HCT116 (cell line): ENCODE results near the gene PPP1CC. TPM values are rescaled to one million over a fixed set of nuclear protein-coding genes. Genes with fewer than 3 reads are reported as not detected.

ENCODE experiments used
- ATAC-seq: fragments of 200-7000 bp; cut with Tn5 transposase; 2 replicates; pipeline ENCODE4 v1.9.1; 2020; ENCODE audit warnings: mild to moderate bottlenecking, moderate library complexity
- BruUV-seq: library from RNA; stranded (reverse); fragments of 400-500 nt; replicated peaks from 2 replicates; lab custom pipeline; 2021; lab: Mats Ljungman, UMichigan
- CTCF ChIA-PET: fragments of 300-600 bp; sonication (Branson Sonifier 250); formaldehyde crosslinking; loops from one replicate; lab custom pipeline; 2021; ENCODE audit warnings: antibody characterized with exemption; lab: Charles Lee
- POLR2A ChIA-PET: fragments of 300-600, 350-600 bp; sonication (Branson Sonifier 250); formaldehyde crosslinking; loops from one replicate; lab custom pipeline; 2021; ENCODE audit warnings: antibody characterized with exemption; lab: Charles Lee
- RAD21 ChIA-PET, 2 experiments: fragments of 300-600 bp; sonication (Branson Sonifier 250); formaldehyde crosslinking; loops; one replicate each; lab custom pipeline; 2023; ENCODE audit warnings: low total read pairs in 2 of 2; ENCODE audit not compliant: uncharacterized antibody in 2 of 2, unreplicated experiment in 2 of 2, low non-redundant PET in 1 of 2; lab: Charles Lee
- DNase-seq: peaks from one replicate; pipeline ENCODE4 v3.0.0-alpha.2; 2010; ENCODE audit warnings: low read depth, low spot score
- H2AFZ ChIP-seq: fragments of 200-600 bp; shearing (Covaris generic), sonication (generic); 2 replicates; pipeline ENCODE4 v1.6.1; 2017; ENCODE audit warnings: low read depth, mixed run types, mixed read lengths, antibody characterized with exemption, low read length; ENCODE audit not compliant: poor library complexity, severe bottlenecking
- H3K27ac ChIP-seq: 2 replicates; pipeline ENCODE4 v1.5.1; 2012; ENCODE audit warnings: low read depth, low read length
- H3K27me3 ChIP-seq: fragments of 200-600 bp; sonication (generic); 2 replicates; pipeline ENCODE4 v1.6.1; 2016; ENCODE audit warnings: mixed run types, low read length, mixed read lengths; ENCODE audit not compliant: insufficient read depth
- H3K36me3 ChIP-seq, 2 experiments: fragments of 200-500 bp in 1 of 2; fragments of 200-600 bp in 1 of 2; sonication (Bioruptor generic) in 1 of 2; sonication (generic) in 1 of 2; 2 replicates each; pipeline versions ENCODE4 v1.5.1 to v1.6.1; 2014 to 2016; ENCODE audit warnings: low read length in 2 of 2, inconsistent platforms in 1 of 2, mixed read lengths in 1 of 2, mixed run types in 1 of 2; ENCODE audit not compliant: insufficient read depth in 2 of 2, control insufficient read depth in 1 of 2
- H3K4me1 ChIP-seq, 2 experiments: fragments of 200-600 bp in 1 of 2; sonication (generic) in 1 of 2; 2 replicates each; pipeline versions ENCODE4 v1.5.1 to v1.6.1; 2012 to 2017; ENCODE audit warnings: low read length in 2 of 2, inconsistent platforms in 1 of 2, mild to moderate bottlenecking in 1 of 2, mixed read lengths in 1 of 2, mixed run types in 1 of 2, moderate library complexity in 1 of 2; ENCODE audit not compliant: insufficient read depth in 2 of 2, control insufficient read depth in 1 of 2
- H3K4me2 ChIP-seq: fragments of 200-600 bp; sonication (generic); 2 replicates; pipeline ENCODE4 v1.6.1; 2017; ENCODE audit warnings: mixed run types, low read length, mixed read lengths
- H3K4me3 ChIP-seq, 2 experiments: fragments of 200-600 bp in 1 of 2; sonication (generic) in 1 of 2; replicated peaks in 1 of 2; 2 replicates each; pipeline ENCODE4 v1.5.1; 2011 to 2016; ENCODE audit warnings: low read length in 2 of 2, control low read depth in 1 of 2, low read depth in 1 of 2, mild to moderate bottlenecking in 1 of 2, mixed read lengths in 1 of 2, mixed run types in 1 of 2
- H3K79me2 ChIP-seq: fragments of 200-600 bp; sonication (generic); 2 replicates; pipeline ENCODE4 v1.6.1; 2017; ENCODE audit warnings: mild to moderate bottlenecking, mixed run types, low read length, moderate library complexity, mixed read lengths; ENCODE audit not compliant: insufficient read depth
- H3K9ac ChIP-seq: fragments of 200-600 bp; sonication (generic); 2 replicates; pipeline ENCODE4 v1.6.1; 2016; ENCODE audit warnings: low read length, mixed read lengths
- H3K9me2 ChIP-seq: fragments of 200-600 bp; sonication (generic), shearing (Covaris generic); 2 replicates; pipeline ENCODE4 v1.6.1; 2017; ENCODE audit warnings: mixed run types, mild to moderate bottlenecking, moderate library complexity; ENCODE audit not compliant: insufficient read depth
- H3K9me3 ChIP-seq, 2 experiments: fragments of 200-500 bp in 1 of 2; fragments of 200-600 bp in 1 of 2; sonication (Bioruptor generic) in 1 of 2; sonication (generic) in 1 of 2; 2 replicates each; pipeline ENCODE4 v1.6.1; 2014 to 2017; ENCODE audit warnings: low read length in 2 of 2, mixed read lengths in 2 of 2, inconsistent platforms in 1 of 2, low read depth in 1 of 2, mild to moderate bottlenecking in 1 of 2, mixed run types in 1 of 2, moderate library complexity in 1 of 2; ENCODE audit not compliant: control insufficient read depth in 1 of 2, insufficient read depth in 1 of 2
- H4K20me1 ChIP-seq: fragments of 200-600 bp; sonication (generic), shearing (Covaris generic); 2 replicates; pipeline ENCODE4 v1.6.1; 2017; ENCODE audit warnings: mixed run types, mild to moderate bottlenecking, moderate library complexity; ENCODE audit not compliant: insufficient read depth
- CBX3 ChIP-seq: IDR thresholded peaks from 2 replicates; pipeline ENCODE4 v1.6.1; 2012; ENCODE audit warnings: low read depth
- CEBPB ChIP-seq: IDR thresholded peaks from 2 replicates; pipeline ENCODE4 v1.6.1; 2012; ENCODE audit warnings: low read depth
- CTCF ChIP-seq, 3 experiments: fragments of 200-600 bp in 1 of 3; sonication (generic) in 1 of 3; IDR thresholded peaks in 2 of 3; conservative IDR thresholded peaks in 1 of 3; 2 replicates each; pipeline ENCODE4 v1.5.1; 2012 to 2017; ENCODE audit warnings: low read depth in 2 of 3, low read length in 2 of 3, antibody characterized with exemption in 1 of 3, borderline replicate concordance in 1 of 3, control low read depth in 1 of 3, mild to moderate bottlenecking in 1 of 3, mixed read lengths in 1 of 3, mixed run types in 1 of 3, moderate library complexity in 1 of 3; ENCODE audit not compliant: insufficient read depth in 1 of 3
- EGR1 ChIP-seq: IDR thresholded peaks from 2 replicates; pipeline ENCODE4 v1.6.1; 2012; ENCODE audit warnings: low read depth
- ELF1 ChIP-seq: IDR thresholded peaks from 2 replicates; pipeline ENCODE4 v1.6.1; 2012; ENCODE audit warnings: low read depth, borderline replicate concordance
- EZH2 ChIP-seq: fragments of 200-600 bp; sonication (generic); IDR thresholded peaks from 2 replicates; pipeline ENCODE4 v1.6.1; 2017; ENCODE audit warnings: antibody characterized with exemption, mixed run types
- EZH2phosphoT487 ChIP-seq: fragments of 200-600 bp; IDR thresholded peaks from 2 replicates; pipeline ENCODE4 v1.6.1; 2018; ENCODE audit warnings: antibody characterized with exemption, borderline replicate concordance
- FOSL1 ChIP-seq: IDR thresholded peaks from 2 replicates; pipeline ENCODE4 v1.6.1; 2012; ENCODE audit warnings: low read depth
- POLR2AphosphoS5 ChIP-seq: IDR thresholded peaks from 2 replicates; pipeline ENCODE4 v1.6.1; 2011; ENCODE audit warnings: mild to moderate bottlenecking, low read depth, low read length, moderate library complexity
- SIN3A ChIP-seq: IDR thresholded peaks from 2 replicates; pipeline ENCODE4 v1.6.1; 2012; ENCODE audit warnings: low read depth
- SP1 ChIP-seq: IDR thresholded peaks from 2 replicates; pipeline ENCODE4 v1.6.1; 2012; ENCODE audit warnings: low read depth
- SRF ChIP-seq: IDR thresholded peaks from 2 replicates; pipeline ENCODE4 v1.6.1; 2012; ENCODE audit warnings: low read depth
- YY1 ChIP-seq: IDR thresholded peaks from 2 replicates; pipeline ENCODE4 v1.6.1; 2011; ENCODE audit warnings: low read length, low read depth, moderate library complexity, mild to moderate bottlenecking; ENCODE audit not compliant: insufficient replicate concordance; ENCODE audit errors: extremely low read depth
- intact Hi-C: fragments of 100-400 bp; cut with micrococcal nuclease; formaldehyde crosslinking; loops from 2 replicates; pipeline ENCODE4 v1.10.0; 2022
- total RNA-seq: library from RNA; stranded (reverse); gene quantifications from one replicate; pipeline ENCODE4 v1.2.1, GENCODE V29; 2021; ENCODE audit not compliant: unreplicated experiment
- TF ChIP-seq, protein P1 (sequence below): IDR thresholded peaks from 2 replicates; pipeline ENCODE4 v1.6.1; 2012

Gene PPP1CC
- total RNA-seq, 1 experiment from 2014 or later, result 248 TPM

- intact Hi-C loops, result no loop called here
- no peak for DNase-seq
- Histone ChIP-seq H3K9me2 (no peaks in the 10 kb centered on the region), H3K36me3 (peaks cover 44 to 49% of the 10 kb centered on the region in 2 experiments), H3K9ac (no peak overlapping the region), H2AFZ (no peak overlapping the region), H3K27ac (no peak overlapping the region), H3K9me3 (no peaks in the 10 kb centered on the region), H4K20me1 (peaks cover 74% of the 10 kb centered on the region; the same call in 1 of the 2 replicates), H3K27me3 (no peaks in the 10 kb centered on the region), H3K79me2 (peaks cover 100% of the 10 kb centered on the region), H3K4me2 (no peak overlapping the region), H3K4me3 (no peak overlapping the region), H3K4me1 (no peaks in the 10 kb centered on the region; a peak in 1 of 4 replicates)
- ChIA-PET RAD21 (no interaction called here), POLR2A (no interaction called here), CTCF (no interaction called here)
- TF ChIP-seq, protein P1, sequence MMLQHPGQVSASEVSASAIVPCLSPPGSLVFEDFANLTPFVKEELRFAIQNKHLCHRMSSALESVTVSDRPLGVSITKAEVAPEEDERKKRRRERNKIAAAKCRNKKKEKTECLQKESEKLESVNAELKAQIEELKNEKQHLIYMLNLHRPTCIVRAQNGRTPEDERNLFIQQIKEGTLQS, result no peak
- no peak for TF ChIP-seq SRF
- TF ChIP-seq EGR1, result no peak
- TF ChIP-seq EZH2, result no peak
- no peak for TF ChIP-seq CTCF (IDR thresholded peaks at IDR 0.05 in 2 of 3, conservative IDR thresholded peaks at IDR 0.05 in 1 of 3; ENCODE audit: borderline replicate concordance in 1 of 3, insufficient read depth in 1 of 3, low read depth in 2 of 3, low read length in 2 of 3)
- no peak for ATAC-seq
- BruUV-seq, result no TSS peak
Observed at GRCh38 chr12:110733900-110734299, 8.8 kb downstream of the PPP1CC start.

GRCh38 chr12:110733089-110733715 is 9.5 kb downstream of the PPP1CC start:
- ChIA-PET CTCF (interaction anchor here (1.1 kb wide), 1 partner anchor 28 kb away, joined by 5 read pairs; no protein-coding TSS in a partner anchor), RAD21 (no interaction called here), POLR2A (no interaction called here)
- Histone ChIP-seq H3K27ac (no peak overlapping the region), H3K36me3 (peaks cover 47 to 51% of the 10 kb centered on the region in 2 experiments), H3K79me2 (peaks cover 100% of the 10 kb centered on the region), H3K9ac (no peak overlapping the region), H3K4me2 (no peak overlapping the region), H2AFZ (no peak overlapping the region), H3K4me3 (no peak overlapping the region), H3K27me3 (no peaks in the 10 kb centered on the region), H3K4me1 (no peaks in the 10 kb centered on the region), H4K20me1 (peaks cover 75% of the 10 kb centered on the region; the same call in 1 of the 2 replicates), H3K9me2 (no peaks in the 10 kb centered on the region), H3K9me3 (no peaks in the 10 kb centered on the region)
- DNase-seq (no peak), ATAC-seq (no peak)
- intact Hi-C loops, result no loop called here
- no TSS peak for BruUV-seq
- TF ChIP-seq EGR1 (no peak), ELF1 (no peak), CBX3 (no peak), CEBPB (no peak), EZH2phosphoT487 (no peak), SP1 (no peak), CTCF (IDR thresholded peaks at IDR 0.05 in 2 of 3, conservative IDR thresholded peaks at IDR 0.05 in 1 of 3; ENCODE audit: borderline replicate concordance in 1 of 3, insufficient read depth in 1 of 3, low read depth in 2 of 3, low read length in 2 of 3) (no peak), SIN3A (no peak), POLR2AphosphoS5 (no peak), FOSL1 (no peak), YY1 (no peak), EZH2 (no peak)
